Measurements from ENCODE around the gene CARHSP1.
"Not testable (repeated sequence)": the region's sequence is repeated elsewhere in the genome, so short reads cannot be mapped to it uniquely, and the experiment has no call there.

The CARHSP1 gene

GRCh38 chr16:8819411-8820034 lies 49.3 kb downstream of the CARHSP1 start:
- no peak for DNase-seq

GRCh38 chr16:8818504-8819270 lies 50.1 kb downstream of the CARHSP1 start:
- no peak for DNase-seq

GRCh38 chr16:8816967-8817655 lies 51.7 kb downstream of the CARHSP1 start:
- DNase-seq: no peak

- no peak for DNase-seq
These were observed 54.6 kb downstream of the CARHSP1 start for GRCh38 chr16:8814095-8814806.

GRCh38 chr16:8812162-8812843 lies 56.5 kb downstream of the CARHSP1 start:
- DNase-seq: no peak

- DNase-seq: no peak
These were observed 60.0 kb downstream of the CARHSP1 start for GRCh38 chr16:8808613-8809353.

- no peak for DNase-seq
These were observed 60.8 kb downstream of the CARHSP1 start for GRCh38 chr16:8808009-8808408.

GRCh38 chr16:8807189-8807588 lies 61.6 kb downstream of the CARHSP1 start:
- no peak for DNase-seq

- no peak for DNase-seq
These were observed 62.4 kb downstream of the CARHSP1 start for GRCh38 chr16:8806272-8806983.

GRCh38 chr16:8804313-8804712 lies 64.5 kb downstream of the CARHSP1 start:
- no peak for DNase-seq

GRCh38 chr16:8803733-8804132 lies 65.1 kb downstream of the CARHSP1 start:
- DNase-seq: not testable (repeated sequence)
